Vagina (tissue), 2 donors: ENCODE results near the gene KLHDC8A.

Experiments
- POLR2A ChIP-seq, 2 donors: fragments of 450-650 bp; IDR thresholded peaks; one replicate each; pipeline ENCODE4 v1.6.1; 2017; ENCODE audit warnings: antibody characterized with exemption in 2 of 2, mild to moderate bottlenecking in 2 of 2, moderate library complexity in 2 of 2
- POLR2AphosphoS5 ChIP-seq, 2 donors: sonication (generic); formaldehyde crosslinking; IDR thresholded peaks; one replicate each; pipeline ENCODE4 v1.9.0; 2017; ENCODE audit warnings: antibody characterized with exemption in 2 of 2, mild to moderate bottlenecking in 2 of 2, low read depth in 1 of 2; ENCODE audit not compliant: insufficient read depth in 1 of 2
- TF ChIP-seq, protein P1 (sequence below), 3 experiments: fragments of 450-650 bp in 2 of 3; fragments of 200-600 bp in 1 of 3; sonication (generic) in 1 of 3; IDR thresholded peaks; one replicate each; pipeline ENCODE4 v1.5.1; 2017 to 2019; ENCODE audit warnings: antibody characterized with exemption in 3 of 3, mild to moderate bottlenecking in 2 of 3, moderate library complexity in 2 of 3

DNA sequence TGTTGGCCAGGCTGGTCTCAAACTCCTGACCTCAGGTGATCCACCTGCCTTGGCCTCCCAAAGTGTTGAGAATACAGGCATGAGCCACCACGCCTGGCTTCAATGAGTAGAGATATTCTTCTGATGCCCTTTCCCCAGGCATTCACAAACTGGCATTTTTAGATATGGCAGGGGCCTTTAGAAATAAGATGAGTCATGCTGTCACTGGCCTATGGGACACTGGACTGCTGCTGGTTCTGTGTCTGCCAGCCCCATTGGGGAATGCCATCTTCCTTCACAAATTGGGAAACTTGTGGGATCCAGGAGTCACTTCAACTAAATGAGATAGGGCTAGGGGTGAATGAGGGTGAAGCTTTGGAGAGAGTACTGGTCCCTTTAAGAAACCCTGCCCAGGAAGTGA lies 16.0 kb downstream of the KLHDC8A start:
- TF ChIP-seq, protein P1, sequence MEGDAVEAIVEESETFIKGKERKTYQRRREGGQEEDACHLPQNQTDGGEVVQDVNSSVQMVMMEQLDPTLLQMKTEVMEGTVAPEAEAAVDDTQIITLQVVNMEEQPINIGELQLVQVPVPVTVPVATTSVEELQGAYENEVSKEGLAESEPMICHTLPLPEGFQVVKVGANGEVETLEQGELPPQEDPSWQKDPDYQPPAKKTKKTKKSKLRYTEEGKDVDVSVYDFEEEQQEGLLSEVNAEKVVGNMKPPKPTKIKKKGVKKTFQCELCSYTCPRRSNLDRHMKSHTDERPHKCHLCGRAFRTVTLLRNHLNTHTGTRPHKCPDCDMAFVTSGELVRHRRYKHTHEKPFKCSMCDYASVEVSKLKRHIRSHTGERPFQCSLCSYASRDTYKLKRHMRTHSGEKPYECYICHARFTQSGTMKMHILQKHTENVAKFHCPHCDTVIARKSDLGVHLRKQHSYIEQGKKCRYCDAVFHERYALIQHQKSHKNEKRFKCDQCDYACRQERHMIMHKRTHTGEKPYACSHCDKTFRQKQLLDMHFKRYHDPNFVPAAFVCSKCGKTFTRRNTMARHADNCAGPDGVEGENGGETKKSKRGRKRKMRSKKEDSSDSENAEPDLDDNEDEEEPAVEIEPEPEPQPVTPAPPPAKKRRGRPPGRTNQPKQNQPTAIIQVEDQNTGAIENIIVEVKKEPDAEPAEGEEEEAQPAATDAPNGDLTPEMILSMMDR (IDR thresholded peaks at IDR 0.05): no peak
- TF ChIP-seq POLR2A (IDR thresholded peaks at IDR 0.05) (no peak), POLR2AphosphoS5 (IDR thresholded peaks at IDR 0.05; ENCODE audit: insufficient read depth in 1 of 2, low read depth in 1 of 2) (no peak)
